ENCODE measurements around the gene GDF10. TPM values are rescaled to one million over a fixed set of nuclear protein-coding genes. Genes with fewer than 3 reads are reported as not detected.

GDF10 gene
- total RNA-seq, 1 experiment from 2014 or later: not detected

- H3K4me3 ChIP-seq (ENCODE audit: insufficient read depth, low read depth, low read length): no peak overlapping the region
- H3K36me3 ChIP-seq (replicated peaks; ENCODE audit: control insufficient read depth, insufficient read depth, low read length): no peaks in the 10 kb centered on the region
- DNase-seq: no peak
- no peaks in the 10 kb centered on the region for H3K27me3 ChIP-seq (ENCODE audit: control insufficient read depth, insufficient read depth, low read length)
These were observed 25.6 kb downstream of the GDF10 start for GRCh38 chr10:47325303-47326291.

DNA sequence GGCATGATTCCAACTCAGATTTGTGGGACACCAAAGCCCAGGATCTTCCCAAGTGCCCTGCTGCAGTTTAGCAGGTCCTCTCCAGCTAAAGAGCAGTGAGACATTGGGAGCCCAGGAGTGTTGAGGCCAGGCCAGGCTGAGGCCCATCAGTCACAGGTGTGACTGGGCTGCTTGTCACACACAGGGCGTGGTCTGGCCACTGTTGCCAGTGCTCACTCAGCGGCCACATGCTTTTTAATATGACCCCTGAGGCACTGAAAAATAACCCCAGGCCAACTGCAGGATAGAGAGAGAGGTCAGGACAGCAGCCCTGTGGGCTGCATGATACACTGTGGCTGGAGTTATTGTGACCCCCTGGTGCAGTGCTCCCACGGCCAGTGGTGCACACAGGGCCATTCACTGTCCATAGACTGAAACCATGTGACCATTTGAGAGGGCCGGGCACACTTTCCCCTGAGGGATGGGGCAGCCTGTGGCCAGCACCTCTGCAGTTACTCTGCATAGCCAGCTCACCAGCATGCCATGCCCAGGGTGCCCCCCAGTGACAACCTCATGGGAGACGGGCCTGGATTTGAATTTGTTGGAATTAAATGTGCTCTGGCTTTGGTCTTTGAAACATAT, 26.4 kb downstream of the GDF10 start:
- no peaks in the 10 kb centered on the region for H3K36me3 ChIP-seq (replicated peaks; ENCODE audit: control insufficient read depth, insufficient read depth, low read length)
- H3K27me3 ChIP-seq (ENCODE audit: control insufficient read depth, insufficient read depth, low read length): no peaks in the 10 kb centered on the region
- no peak overlapping the region for H3K4me3 ChIP-seq (ENCODE audit: insufficient read depth, low read depth, low read length)
- DNase-seq: no peak

- no peak overlapping the region for H3K4me3 ChIP-seq (ENCODE audit: insufficient read depth, low read depth, low read length)
- no peaks in the 10 kb centered on the region for H3K36me3 ChIP-seq (replicated peaks; ENCODE audit: control insufficient read depth, insufficient read depth, low read length)
- DNase-seq: no peak
- H3K27me3 ChIP-seq (ENCODE audit: control insufficient read depth, insufficient read depth, low read length): no peaks in the 10 kb centered on the region
These were observed 26.9 kb downstream of the GDF10 start for GRCh38 chr10:47326927-47327330.

DNA sequence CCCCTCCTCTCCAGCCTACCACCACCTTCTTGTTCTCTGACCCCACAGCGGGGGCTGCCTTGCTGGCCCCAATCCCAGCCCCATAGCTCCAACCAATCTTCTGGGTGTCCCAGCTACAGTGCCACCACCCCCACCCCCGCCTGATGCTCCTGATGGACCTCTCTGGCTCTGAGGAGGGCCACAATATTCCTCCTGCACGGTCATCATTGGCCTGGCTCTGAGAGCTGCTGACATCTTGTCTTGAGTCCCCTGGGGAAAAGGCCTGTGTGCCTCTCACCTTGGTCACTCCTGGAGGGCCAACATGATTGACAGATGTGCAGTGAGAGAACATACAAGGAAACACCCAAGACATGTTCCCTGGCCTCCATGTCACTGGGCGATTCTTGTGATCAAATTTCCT, 29.9 kb downstream of the GDF10 start:
- Histone ChIP-seq H3K36me3 (replicated peaks; ENCODE audit: control insufficient read depth, insufficient read depth, low read length) (no peaks in the 10 kb centered on the region), H3K4me3 (ENCODE audit: insufficient read depth, low read depth, low read length) (no peak overlapping the region), H3K27me3 (ENCODE audit: control insufficient read depth, insufficient read depth, low read length) (no peaks in the 10 kb centered on the region)
- DNase-seq: no peak

- H3K27me3 ChIP-seq (ENCODE audit: control insufficient read depth, insufficient read depth, low read length): no peaks in the 10 kb centered on the region
- no peaks in the 10 kb centered on the region for H3K36me3 ChIP-seq (replicated peaks; ENCODE audit: control insufficient read depth, insufficient read depth, low read length)
- DNase-seq: no peak
- H3K4me3 ChIP-seq (ENCODE audit: insufficient read depth, low read depth, low read length): no peak overlapping the region
These were observed 30.4 kb downstream of the GDF10 start for GRCh38 chr10:47330366-47330765.

GRCh38 chr10:47330804-47331203, 30.8 kb downstream of the GDF10 start:
- H3K4me3 ChIP-seq (ENCODE audit: insufficient read depth, low read depth, low read length): no peak overlapping the region
- H3K36me3 ChIP-seq (replicated peaks; ENCODE audit: control insufficient read depth, insufficient read depth, low read length): no peaks in the 10 kb centered on the region
- DNase-seq: no peak
- no peaks in the 10 kb centered on the region for H3K27me3 ChIP-seq (ENCODE audit: control insufficient read depth, insufficient read depth, low read length)

DNA sequence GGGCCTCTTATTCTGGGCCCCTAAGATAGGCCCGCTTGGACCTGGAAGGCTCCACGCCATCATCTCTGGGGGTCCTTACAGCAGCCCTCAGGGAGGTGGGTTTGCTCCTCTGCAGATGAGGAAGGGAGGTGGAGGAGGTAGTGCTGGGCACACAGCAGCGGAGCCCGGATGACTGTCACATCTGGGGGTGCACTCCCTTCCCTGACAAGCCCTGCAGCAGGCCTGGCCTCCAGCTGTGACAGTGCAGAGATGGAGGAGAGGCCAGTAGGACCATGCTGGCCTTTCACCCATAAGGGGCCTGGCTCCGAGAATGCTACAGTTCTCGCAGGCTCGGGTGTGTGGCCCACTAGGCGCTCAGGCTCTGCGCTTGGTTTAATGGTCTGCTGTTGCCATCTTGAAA, 31.5 kb downstream of the GDF10 start:
- Histone ChIP-seq H3K4me3 (ENCODE audit: insufficient read depth, low read depth, low read length) (no peak overlapping the region), H3K36me3 (replicated peaks; ENCODE audit: control insufficient read depth, insufficient read depth, low read length) (no peaks in the 10 kb centered on the region), H3K27me3 (ENCODE audit: control insufficient read depth, insufficient read depth, low read length) (no peaks in the 10 kb centered on the region)
- no peak for DNase-seq

DNA sequence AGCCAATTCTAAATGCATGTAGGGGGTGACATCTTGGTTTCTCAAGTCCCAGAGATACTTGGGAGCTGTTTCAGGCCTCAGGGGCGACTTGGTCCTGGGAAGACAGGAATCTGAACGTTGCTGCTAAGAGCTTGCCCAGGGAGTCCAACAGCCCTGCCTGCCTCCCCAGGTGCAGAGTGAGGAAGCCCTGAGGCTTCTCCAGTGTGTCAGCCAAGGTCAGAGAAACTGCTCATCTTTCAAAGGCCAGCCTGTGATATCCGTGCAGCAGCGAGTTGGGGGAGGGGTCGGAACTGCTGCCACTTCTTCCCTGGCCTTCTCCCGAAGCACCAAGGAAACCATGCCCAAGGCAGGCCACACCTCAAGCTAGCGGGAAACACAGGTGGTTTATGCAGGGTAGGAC, 32.0 kb downstream of the GDF10 start:
- H3K27me3 ChIP-seq (ENCODE audit: control insufficient read depth, insufficient read depth, low read length): no peaks in the 10 kb centered on the region
- no peak for DNase-seq
- no peaks in the 10 kb centered on the region for H3K36me3 ChIP-seq (replicated peaks; ENCODE audit: control insufficient read depth, insufficient read depth, low read length)
- no peak overlapping the region for H3K4me3 ChIP-seq (ENCODE audit: insufficient read depth, low read depth, low read length)

DNA sequence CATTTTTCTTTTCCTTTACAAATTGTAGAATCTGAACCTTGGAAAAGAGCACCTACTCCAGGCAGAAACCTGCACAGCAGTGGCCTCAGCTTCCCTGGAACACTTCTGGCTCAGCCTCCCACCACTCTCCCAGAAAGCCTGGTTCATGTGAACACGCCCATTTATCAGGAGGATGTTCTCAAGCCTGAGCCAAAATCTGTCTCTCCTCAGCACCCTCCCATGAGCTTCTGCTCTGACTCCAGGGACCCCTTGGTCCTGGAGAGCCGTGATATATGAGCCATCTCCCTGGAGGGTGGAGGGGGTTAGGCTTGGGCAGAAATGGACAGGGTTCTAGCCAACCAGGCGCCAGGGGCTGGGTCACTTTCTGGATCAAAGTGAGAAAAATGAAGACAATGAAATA, 32.4 kb downstream of the GDF10 start:
- no peaks in the 10 kb centered on the region for H3K36me3 ChIP-seq (replicated peaks; ENCODE audit: control insufficient read depth, insufficient read depth, low read length)
- DNase-seq: no peak
- no peaks in the 10 kb centered on the region for H3K27me3 ChIP-seq (ENCODE audit: control insufficient read depth, insufficient read depth, low read length)
- H3K4me3 ChIP-seq (ENCODE audit: insufficient read depth, low read depth, low read length): no peak overlapping the region

DNA sequence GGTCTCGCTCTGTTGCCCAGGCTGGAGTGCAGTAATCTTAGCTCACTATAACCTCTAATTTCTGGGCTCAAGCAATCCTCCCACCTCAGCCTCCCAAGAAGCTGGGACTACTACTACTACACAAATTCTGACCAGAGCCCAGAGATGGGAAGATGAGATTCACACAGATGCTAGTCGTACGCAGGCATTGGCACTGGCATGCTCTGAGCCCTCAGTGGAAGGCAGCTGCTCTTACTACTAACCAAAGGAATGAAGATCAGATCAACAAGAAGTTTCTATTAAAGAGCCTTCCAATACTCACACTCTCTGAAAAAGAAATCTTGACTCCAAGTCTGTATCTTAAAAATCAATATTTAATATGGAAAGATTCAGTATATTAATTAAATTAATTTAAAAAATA, 32.9 kb downstream of the GDF10 start:
- Histone ChIP-seq H3K36me3 (replicated peaks; ENCODE audit: control insufficient read depth, insufficient read depth, low read length) (no peaks in the 10 kb centered on the region), H3K4me3 (ENCODE audit: insufficient read depth, low read depth, low read length) (no peak overlapping the region), H3K27me3 (ENCODE audit: control insufficient read depth, insufficient read depth, low read length) (no peaks in the 10 kb centered on the region)
- DNase-seq: no peak

- Histone ChIP-seq H3K4me3 (ENCODE audit: insufficient read depth, low read depth, low read length) (no peak overlapping the region), H3K27me3 (ENCODE audit: control insufficient read depth, insufficient read depth, low read length) (no peaks in the 10 kb centered on the region), H3K36me3 (replicated peaks; ENCODE audit: control insufficient read depth, insufficient read depth, low read length) (no peaks in the 10 kb centered on the region)
- DNase-seq: no peak
These were observed 33.5 kb downstream of the GDF10 start for GRCh38 chr10:47333532-47333931.

DNA sequence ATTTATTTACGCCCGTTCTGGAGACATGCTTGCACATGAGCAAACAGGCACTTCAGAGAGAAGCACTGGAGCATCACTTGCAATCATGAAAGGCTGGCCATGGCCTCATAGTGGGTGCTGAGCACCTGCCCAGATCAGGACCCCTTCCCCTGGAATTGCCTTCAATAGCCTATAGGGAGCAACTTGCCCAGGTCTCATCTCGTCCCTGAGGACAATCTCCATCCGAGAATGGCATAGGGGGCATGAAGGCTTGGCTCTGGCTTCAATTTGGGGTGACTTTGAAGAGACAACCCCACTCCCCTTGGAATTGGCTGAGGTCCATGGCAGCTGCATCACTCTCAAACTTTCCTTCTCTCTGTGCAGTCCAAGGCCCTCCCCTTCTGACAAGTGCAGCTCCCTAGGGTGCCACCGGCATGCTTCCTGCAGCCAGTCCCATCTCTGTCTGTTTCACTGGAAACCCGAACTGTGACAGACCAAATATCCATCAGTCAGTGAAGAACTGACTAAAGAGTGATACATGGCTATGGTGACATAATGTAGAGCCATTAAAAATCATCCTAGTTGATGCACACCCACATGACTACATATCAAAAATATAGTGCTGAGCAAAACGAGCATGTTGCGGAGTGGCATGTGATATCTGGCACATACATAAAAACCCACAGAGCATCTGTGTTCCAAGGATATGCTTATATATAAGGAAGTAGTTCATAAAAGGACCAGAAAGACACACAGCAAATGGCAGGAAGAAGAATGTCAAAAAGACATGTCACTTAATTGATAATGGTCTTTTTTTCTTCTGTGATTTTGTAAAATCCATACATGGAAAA, 34.7 kb downstream of the GDF10 start:
- H3K27me3 ChIP-seq (ENCODE audit: control insufficient read depth, insufficient read depth, low read length): no peaks in the 10 kb centered on the region
- DNase-seq: no peak

GRCh38 chr10:47335906-47336305, 35.9 kb downstream of the GDF10 start:
- Histone ChIP-seq H3K4me3 (ENCODE audit: insufficient read depth, low read depth, low read length) (no peak overlapping the region), H3K36me3 (replicated peaks; ENCODE audit: control insufficient read depth, insufficient read depth, low read length) (no peaks in the 10 kb centered on the region), H3K27me3 (ENCODE audit: control insufficient read depth, insufficient read depth, low read length) (no peaks in the 10 kb centered on the region)
- DNase-seq: no peak

More for the DNA sequence above, 34.7 kb downstream of the GDF10 start:
- H3K36me3 ChIP-seq (replicated peaks; ENCODE audit: control insufficient read depth, insufficient read depth, low read length): no peaks in the 10 kb centered on the region
- no peak overlapping the region for H3K4me3 ChIP-seq (ENCODE audit: insufficient read depth, low read depth, low read length)

DNA sequence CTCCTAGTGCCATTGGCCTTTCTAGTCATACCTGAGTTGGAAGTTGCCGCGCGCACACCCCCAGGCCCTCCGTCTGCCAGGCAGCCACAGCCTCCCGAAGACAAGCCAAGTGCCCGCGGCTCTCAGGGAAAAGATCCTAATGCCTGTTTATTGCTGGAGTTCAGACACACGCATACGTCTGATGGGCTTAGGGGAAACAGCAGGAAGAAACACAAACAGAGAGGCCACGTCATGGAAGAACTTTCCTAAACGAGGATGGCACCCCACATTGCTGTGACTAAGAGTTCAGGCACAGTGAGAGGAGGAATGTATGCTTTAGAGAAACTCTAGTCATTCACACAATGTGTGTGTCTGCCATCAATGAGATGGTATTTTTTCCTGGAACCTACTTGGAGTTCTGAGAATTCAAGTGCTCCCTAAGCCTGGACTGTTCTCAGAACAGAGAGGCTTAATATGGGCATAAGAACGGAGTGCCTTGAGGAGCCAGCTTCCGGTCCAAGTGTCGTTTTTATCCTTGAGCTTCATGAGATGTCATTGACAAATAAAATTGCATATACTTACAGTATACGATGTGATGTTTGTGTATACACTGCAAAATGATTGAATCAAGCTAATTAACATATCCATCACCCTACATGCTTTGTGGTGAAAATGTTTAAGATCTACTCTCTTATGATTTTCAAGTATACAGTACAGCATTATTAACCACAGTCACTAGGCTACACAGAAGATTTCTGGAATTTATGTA, 36.6 kb downstream of the GDF10 start:
- no peak for DNase-seq
- no peak overlapping the region for H3K4me3 ChIP-seq (ENCODE audit: insufficient read depth, low read depth, low read length)
- no peaks in the 10 kb centered on the region for H3K27me3 ChIP-seq (ENCODE audit: control insufficient read depth, insufficient read depth, low read length)
- no peaks in the 10 kb centered on the region for H3K36me3 ChIP-seq (replicated peaks; ENCODE audit: control insufficient read depth, insufficient read depth, low read length)

Measured in H7 (cell line).